HepG2 (cell line): ENCODE measurements around the gene LRRC10B. TPM values are rescaled to one million over a fixed set of nuclear protein-coding genes. Genes with fewer than 3 reads are reported as not detected.

Experiments used
- ATAC-seq: fragments of 200-7000 bp; cut with Tn5 transposase; 3 replicates; pipeline ENCODE4 v1.9.1; 2020; ENCODE audit warnings: mild to moderate bottlenecking, moderate library complexity
- BruUV-seq: library from RNA; stranded (reverse); fragments of 400-500 nt; replicated peaks from 2 replicates; lab custom pipeline; 2021; lab: Mats Ljungman, UMichigan
- CTCF ChIA-PET: fragments of 300-600 bp; formaldehyde crosslinking; extraction: SDS; loops from one replicate; lab custom pipeline; 2021; ENCODE audit warnings: low total read pairs, inconsistent platforms, low intra/inter-chr PET ratio; lab: Yijun Ruan, JAX
- POLR2A ChIA-PET: fragments of 350-600 bp; sonication (Branson Sonifier 250); formaldehyde crosslinking; loops from one replicate; lab custom pipeline; 2020; ENCODE audit warnings: antibody characterized with exemption, inconsistent platforms; lab: Yijun Ruan, JAX
- DNase-seq: peaks from one replicate; pipeline ENCODE4 v3.0.0-alpha.2; 2015; ENCODE audit warnings: low spot score
- FAIRE-seq: peaks from 3 replicates; lab custom pipeline; 2011; peaks lifted over from hg19 to GRCh38; lab: Jason Lieb, UNC
- H2AFZ ChIP-seq: one replicate; pipeline ENCODE4 v1.6.1; 2011; ENCODE audit warnings: low read length, inconsistent platforms
- H3K27ac ChIP-seq: fragments of 300-600 bp; 3 replicates; pipeline ENCODE4 v1.8.0; 2011; ENCODE audit warnings: mixed run types, mild to moderate bottlenecking, mixed read lengths, low read length, inconsistent platforms; ENCODE audit not compliant: insufficient read depth; ENCODE audit errors: extremely low read length
- H3K27me3 ChIP-seq, 2 experiments: fragments of 200-600 bp in 1 of 2; 2 replicates in 1 of 2; 3 replicates in 1 of 2; pipeline versions ENCODE4 v1.6.0 to v1.8.0; 2011; ENCODE audit warnings: low read length in 2 of 2, mild to moderate bottlenecking in 2 of 2, moderate library complexity in 2 of 2, inconsistent platforms in 1 of 2; ENCODE audit not compliant: insufficient read depth in 2 of 2, control insufficient read depth in 1 of 2
- H3K36me3 ChIP-seq, 2 experiments: fragments of 200-600 bp in 1 of 2; replicated peaks in 1 of 2; 2 replicates in 1 of 2; 3 replicates in 1 of 2; pipeline versions ENCODE4 v1.5.1 to v1.8.0; 2011; ENCODE audit warnings: low read length in 2 of 2, inconsistent platforms in 1 of 2; ENCODE audit not compliant: insufficient read depth in 2 of 2, control insufficient read depth in 1 of 2
- H3K4me1 ChIP-seq: 2 replicates; pipeline ENCODE4 v1.5.1; 2012; ENCODE audit warnings: low read length, inconsistent platforms; ENCODE audit not compliant: insufficient read depth
- H3K4me2 ChIP-seq: 2 replicates; pipeline ENCODE4 v1.6.0; 2011; ENCODE audit warnings: low read depth, low read length, inconsistent platforms
- H3K4me3 ChIP-seq, 3 experiments: fragments of 200-600 bp in 1 of 3; sonication (generic), shearing (Covaris generic) in 1 of 3; replicated peaks in 1 of 3; 2 replicates each; pipeline ENCODE4 v1.5.1; 2011 to 2016; ENCODE audit warnings: low read length in 3 of 3, inconsistent platforms in 2 of 3, low read depth in 2 of 3, mild to moderate bottlenecking in 2 of 3, control low read depth in 1 of 3, mixed read lengths in 1 of 3; ENCODE audit not compliant: insufficient read depth in 1 of 3
- H3K79me2 ChIP-seq: one replicate; pipeline ENCODE4 v1.6.1; 2011; ENCODE audit warnings: low read length, inconsistent platforms; ENCODE audit not compliant: insufficient read depth
- H3K9ac ChIP-seq: 2 replicates; pipeline ENCODE4 v1.6.0; 2011; ENCODE audit warnings: mild to moderate bottlenecking, low read depth, low read length, inconsistent platforms; ENCODE audit not compliant: insufficient read depth
- H3K9me3 ChIP-seq: 2 replicates; pipeline ENCODE4 v1.5.1; 2012; ENCODE audit warnings: mild to moderate bottlenecking, low read length
- H4K20me1 ChIP-seq: 2 replicates; pipeline ENCODE4 v1.6.0; 2011; ENCODE audit warnings: inconsistent platforms, mild to moderate bottlenecking, low read length, moderate library complexity; ENCODE audit not compliant: insufficient read depth
- BATF2 ChIP-seq: sonication (generic); formaldehyde crosslinking; IDR thresholded peaks from 2 replicates; pipeline ENCODE4 v1.8.0; 2022; ENCODE audit warnings: mild to moderate bottlenecking, missing genetic modification reagents, moderate library complexity
- GABPB1 ChIP-seq: IDR thresholded peaks from 2 replicates; pipeline ENCODE4 v1.6.1; 2016; ENCODE audit warnings: mild to moderate bottlenecking, missing genetic modification reagents, moderate library complexity, missing compliant biosample characterization
- HDAC6 ChIP-seq: fragments of 200-600 bp; sonication (generic); IDR thresholded peaks from 2 replicates; pipeline ENCODE4 v1.7.0; 2017; ENCODE audit warnings: mild to moderate bottlenecking, antibody characterized with exemption, low read length, low read depth
- HNF4A ChIP-seq: sonication (generic); formaldehyde crosslinking; IDR thresholded peaks from 2 replicates; pipeline ENCODE4 v1.4.0; 2020; ENCODE audit warnings: missing genetic modification reagents
- SOX6 ChIP-seq, 2 experiments: fragments of 450-650 bp in 1 of 2; sonication (generic) in 1 of 2; formaldehyde crosslinking in 1 of 2; IDR thresholded peaks; 2 replicates each; pipeline versions ENCODE4 v1.4.0 to v1.6.1; 2017 to 2020; ENCODE audit warnings: antibody characterized with exemption in 1 of 2, mild to moderate bottlenecking in 1 of 2, missing genetic modification reagents in 1 of 2
- ZNF263 ChIP-seq: sonication (generic); formaldehyde crosslinking; IDR thresholded peaks from 2 replicates; pipeline ENCODE4 v1.4.0; 2020; ENCODE audit warnings: missing genetic modification reagents
- ZNF691 ChIP-seq: sonication (generic); formaldehyde crosslinking; IDR thresholded peaks from 2 replicates; pipeline ENCODE4 v1.4.0; 2020; ENCODE audit warnings: missing genetic modification reagents, low read depth, mild to moderate bottlenecking, borderline replicate concordance
- ZNF782 ChIP-seq: sonication (generic); formaldehyde crosslinking; IDR thresholded peaks from 2 replicates; pipeline ENCODE4 v1.4.0; 2020; ENCODE audit warnings: missing genetic modification reagents, mild to moderate bottlenecking, borderline replicate concordance
- WGBS: methylation state at CpG from one replicate; pipeline ENCODE4 v1.1.6; 2017; ENCODE audit warnings: low lambda C conversion rate; 5-methylcytosine and 5-hydroxymethylcytosine counted together
- in situ Hi-C: cut with HindIII; loops from 2 replicates; pipeline ENCODE4 v1.10.0; 2017; ENCODE audit warnings: low pct_unique_long_range_greater_than_20kb; ENCODE audit not compliant: extremely low pct_ligation_motif_present
- intact Hi-C: fragments of 100-400 bp; cut with micrococcal nuclease; formaldehyde crosslinking; loops from one replicate; pipeline ENCODE4 v1.10.0; 2022; ENCODE audit not compliant: unreplicated experiment
- polyA plus RNA-seq, 8 experiments: library from polyadenylated mRNA; depleted of rRNA in 3 of 8; stranded (reverse) in 7 of 8; unstranded in 1 of 8; fragments of >200 nt; fragmentation: Illumina TruSeq in 4 of 8; extraction: Trizol in 4 of 8; gene quantifications; 2 replicates each; pipeline versions ENCODE4 v1.2.1 to v1.2.3, GENCODE V29; 2011 to 2016; ENCODE audit warnings: low read depth in 4 of 8, missing spikeins in 1 of 8, mixed read lengths in 1 of 8; ENCODE audit not compliant: insufficient read depth in 1 of 8
- total RNA-seq, 5 experiments: library from RNA; depleted of rRNA; stranded (reverse); fragments of >200 nt; fragmentation: Illumina TruSeq; extraction: Trizol; gene quantifications; 2 replicates each; pipeline ENCODE4 v1.2.3, GENCODE V29; 2016; ENCODE audit warnings: low read depth in 1 of 5

Gene LRRC10B
- total and polyA plus RNA-seq, 2 of the 13 experiments (the other 11 are each of a cell fraction or from before 2014, with no cell fraction given), result not detected

- POLR2A ChIA-PET, result interaction anchor here (1.5 kb wide), 1 partner anchor 24 kb away, joined by 4 read pairs; no protein-coding TSS in a partner anchor
- in situ Hi-C loops, result no loop called here
- TF ChIP-seq HNF4A (CRISPR knock-in tag), result no peak
- no peak for TF ChIP-seq BATF2 (CRISPR knock-in tag)
- TF ChIP-seq SOX6 (IDR thresholded peaks at IDR 0.05), result no peak
- no peak for TF ChIP-seq SOX6 (CRISPR knock-in tag; IDR thresholded peaks at IDR 0.05)
- TF ChIP-seq ZNF782 (CRISPR knock-in tag), result no peak
- TF ChIP-seq HDAC6, result no peak
- 0 out of 2 replicates have a peak, but pooled peaks have one; percentile 20 for TF ChIP-seq ZNF263 (CRISPR knock-in tag)
- H3K27ac ChIP-seq, result no peak overlapping the region
- ATAC-seq, result no peak
- no peak overlapping the region for H3K4me2 ChIP-seq
- no peak overlapping the region for H2AFZ ChIP-seq
- BruUV-seq, result no TSS peak
- no peak for FAIRE-seq
- WGBS, result no CpG with 5 or more reads among the region's 4 CpGs
- H3K4me1 ChIP-seq, result peaks cover 14% of the 10 kb centered on the region
- H3K9ac ChIP-seq, result no peak overlapping the region
- CTCF ChIA-PET, result interaction anchor here (7.4 kb wide), 1 partner anchor 35 kb away, joined by 87 read pairs; no protein-coding TSS in a partner anchor
- H3K4me3 ChIP-seq, result no peak overlapping the region
- H3K36me3 ChIP-seq, result no peaks in the 10 kb centered on the region
- no peak for DNase-seq
- H3K79me2 ChIP-seq, result no peaks in the 10 kb centered on the region
- no peaks in the 10 kb centered on the region for H3K9me3 ChIP-seq
- peaks cover 14 to 41% of the 10 kb centered on the region in 2 experiments for H3K27me3 ChIP-seq
- intact Hi-C loops, result no loop called here
- H4K20me1 ChIP-seq, result no peaks in the 10 kb centered on the region
Measured at GRCh38 chr11:61512435-61512834, 3.9 kb downstream of the LRRC10B start.

GRCh38 chr11:61513143-61513765 is 4.7 kb downstream of the LRRC10B start:
- FAIRE-seq, result no peak
- H3K79me2 ChIP-seq, result no peaks in the 10 kb centered on the region
- no peaks in the 10 kb centered on the region for H4K20me1 ChIP-seq
- H3K36me3 ChIP-seq, result no peaks in the 10 kb centered on the region
- no peak overlapping the region for H3K4me2 ChIP-seq
- no peak overlapping the region for H3K27ac ChIP-seq
- TF ChIP-seq ZNF691 (CRISPR knock-in tag) (peak; percentile 75; the same call in 1 of the 2 replicates), GABPB1 (CRISPR knock-in tag) (no peak)
- H3K9me3 ChIP-seq, result no peaks in the 10 kb centered on the region
- BruUV-seq, result no TSS peak
- no peak overlapping the region for H2AFZ ChIP-seq
- DNase-seq, result no peak
- no peak overlapping the region for H3K4me3 ChIP-seq
- ChIA-PET CTCF (interaction anchor here (7.4 kb wide), 1 partner anchor 35 kb away, joined by 87 read pairs; no protein-coding TSS in a partner anchor), POLR2A (no interaction called here)
- ATAC-seq, result no peak
- no peak overlapping the region for H3K9ac ChIP-seq
- H3K27me3 ChIP-seq, result peaks cover 11 to 33% of the 10 kb centered on the region in 2 experiments
- in situ Hi-C loops, result no loop called here
- intact Hi-C loops, result no loop called here
- WGBS, result 44% methylated on average over 11 of the region's 11 CpGs
- peaks cover 5% of the 10 kb centered on the region for H3K4me1 ChIP-seq
